K562 (cell line): ENCODE data around the gene DTX4. TPM values are rescaled to one million over a fixed set of nuclear protein-coding genes. Genes with fewer than 3 reads are reported as not detected.

Source experiments
- ELF1 ChIP-seq: fragments of 200-800 bp; sonication (Bioruptor generic); IDR thresholded peaks from 2 replicates; pipeline ENCODE4 v1.6.1; 2016; ENCODE audit warnings: missing genetic modification characterization, missing compliant biosample characterization
- ZNF318 ChIP-seq, 2 experiments: fragments of 450-650 bp; IDR thresholded peaks; 2 replicates each; pipeline ENCODE4 v1.6.1; 2016; ENCODE audit warnings: mild to moderate bottlenecking in 2 of 2, borderline replicate concordance in 1 of 2, low read depth in 1 of 2, moderate library complexity in 1 of 2
- polyA plus RNA-seq, 8 experiments: library from polyadenylated mRNA; depleted of rRNA in 4 of 8; stranded (reverse) in 5 of 8; unstranded in 3 of 8; fragments of >200 nt; fragmentation: Nextera tagmentation in 2 of 8; fragmentation: Illumina TruSeq in 1 of 8; extraction: Ambion mirVana in 2 of 8; extraction: Trizol in 1 of 8; gene quantifications; 2 replicates each; pipeline versions ENCODE4 v1.2.1 to v1.2.3, GENCODE V29; 2011 to 2014; ENCODE audit warnings: inconsistent platforms in 1 of 8, missing spikeins in 1 of 8
- total RNA-seq, 7 experiments: library from RNA; depleted of rRNA in 6 of 7; stranded (reverse); fragments of >200 nt in 6 of 7; fragmentation: Illumina TruSeq in 2 of 7; extraction: Trizol in 2 of 7; gene quantifications; 2 replicates each; pipeline versions ENCODE4 v1.2.1 to v1.2.3, GENCODE V29; 2011 to 2021; ENCODE audit warnings: low replicate concordance in 1 of 7

DTX4 gene
- total and polyA plus RNA-seq, 9 of the 15 experiments (the other 6 are each of a cell fraction or from before 2014, with no cell fraction given): 0.03 to 0.47 (median 0.04) TPM; not detected in 4

DNA sequence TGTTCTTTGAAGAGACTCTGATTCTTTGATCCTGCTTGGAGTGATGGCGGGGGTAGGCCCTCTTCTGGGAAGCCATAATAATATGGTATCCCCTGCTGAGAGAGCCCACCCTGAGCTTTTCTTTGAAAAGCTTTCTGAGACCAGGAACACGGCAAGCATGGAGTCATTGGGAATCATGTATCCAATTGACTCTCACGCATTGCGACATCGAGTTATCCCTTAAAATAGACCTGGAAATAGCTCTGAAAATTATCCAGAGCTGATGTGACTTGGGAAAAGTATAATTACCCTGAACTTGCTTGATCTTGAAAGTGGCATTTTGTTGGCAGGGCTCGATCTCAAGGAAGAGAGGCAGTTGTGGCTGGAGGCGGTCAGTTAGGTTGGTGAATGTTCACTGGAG lies 77.6 kb downstream of the DTX4 start (continued):
- TF ChIP-seq ZNF318 (IDR thresholded peaks at IDR 0.05; ENCODE audit: borderline replicate concordance in 1 of 2, low read depth in 1 of 2) (no peak), ELF1 (tag) (no peak)
- TF ChIP-seq, all 486 proteins: peak for 0
